HG03520 (cell line): ENCODE data around the gene RGS1.

Experiments used
- ATAC-seq: cut with Tn5 transposase; IDR thresholded peaks from one replicate; pipeline ENCODE4 v1.9.1; 2021; ENCODE audit warnings: mild to moderate bottlenecking, moderate library complexity; ENCODE audit not compliant: unreplicated experiment

Gene RGS1

GRCh38 chr1:192580351-192580962 lies 4.9 kb downstream of the RGS1 start:
- no peak for ATAC-seq

- ATAC-seq = no peak
Observed at GRCh38 chr1:192581131-192581927, 5.8 kb downstream of the RGS1 start.

GRCh38 chr1:192584866-192585265 lies 9.3 kb downstream of the RGS1 start:
- no peak for ATAC-seq

- ATAC-seq = no peak
Observed at GRCh38 chr1:192587386-192588266, 12.1 kb downstream of the RGS1 start.

- ATAC-seq = no peak
Observed at GRCh38 chr1:192588546-192588945, 13.0 kb downstream of the RGS1 start.

GRCh38 chr1:192589813-192590212 lies 14.2 kb downstream of the RGS1 start:
- no peak for ATAC-seq

- no peak for ATAC-seq
Observed at GRCh38 chr1:192592517-192592916, 16.9 kb downstream of the RGS1 start.

- ATAC-seq = no peak
Observed at GRCh38 chr1:192592981-192593708, 17.6 kb downstream of the RGS1 start.

GRCh38 chr1:192595299-192595698 lies 19.7 kb downstream of the RGS1 start:
- ATAC-seq = no peak

- no peak for ATAC-seq
Observed at GRCh38 chr1:192598589-192598988, 23.0 kb downstream of the RGS1 start.

GRCh38 chr1:192600275-192600674 lies 24.7 kb downstream of the RGS1 start:
- no peak for ATAC-seq

GRCh38 chr1:192601143-192601542 lies 25.6 kb downstream of the RGS1 start:
- peak; percentile 44 for ATAC-seq

GRCh38 chr1:192601567-192601966 lies 26.0 kb downstream of the RGS1 start:
- no peak for ATAC-seq

GRCh38 chr1:192602757-192603156 lies 27.2 kb downstream of the RGS1 start:
- no peak for ATAC-seq

- ATAC-seq = no peak
Observed at GRCh38 chr1:192603218-192603787, 27.7 kb downstream of the RGS1 start.

GRCh38 chr1:192604979-192605620 lies 29.5 kb downstream of the RGS1 start:
- ATAC-seq = peak; percentile 29

- no peak for ATAC-seq
Observed at GRCh38 chr1:192608671-192609070, 33.1 kb downstream of the RGS1 start.

- ATAC-seq = peak; percentile 99
Observed at GRCh38 chr1:192609110-192610079, 33.8 kb downstream of the RGS1 start.
